HFF-Myc (cell line): Measurements from ENCODE around the gene F2RL3.

Experiments used
- DNase-seq: peaks from one replicate; pipeline ENCODE4 v3.0.0-alpha.2; 2011; ENCODE audit warnings: low read depth; ENCODE audit errors: extremely low read depth
- H3K4me3 ChIP-seq: replicated peaks from 2 replicates; pipeline ENCODE4 v1.5.1; 2011; ENCODE audit warnings: low read depth, mild to moderate bottlenecking, control low read depth, low read length
- CTCF ChIP-seq: IDR thresholded peaks from 2 replicates; pipeline ENCODE4 v1.5.1; 2012; ENCODE audit warnings: mild to moderate bottlenecking, low read depth, low read length, control low read depth; ENCODE audit errors: missing control alignments

F2RL3 gene

GRCh38 chr19:16851031-16851712, 37.6 kb upstream of the F2RL3 start:
- H3K4me3 ChIP-seq, result no peak overlapping the region
- no peak for DNase-seq
- no peak for TF ChIP-seq CTCF

- TF ChIP-seq CTCF, result no peak
- no peak overlapping the region for H3K4me3 ChIP-seq
- no peak for DNase-seq
Observed at GRCh38 chr19:16853066-16853465, 35.7 kb upstream of the F2RL3 start.

DNA sequence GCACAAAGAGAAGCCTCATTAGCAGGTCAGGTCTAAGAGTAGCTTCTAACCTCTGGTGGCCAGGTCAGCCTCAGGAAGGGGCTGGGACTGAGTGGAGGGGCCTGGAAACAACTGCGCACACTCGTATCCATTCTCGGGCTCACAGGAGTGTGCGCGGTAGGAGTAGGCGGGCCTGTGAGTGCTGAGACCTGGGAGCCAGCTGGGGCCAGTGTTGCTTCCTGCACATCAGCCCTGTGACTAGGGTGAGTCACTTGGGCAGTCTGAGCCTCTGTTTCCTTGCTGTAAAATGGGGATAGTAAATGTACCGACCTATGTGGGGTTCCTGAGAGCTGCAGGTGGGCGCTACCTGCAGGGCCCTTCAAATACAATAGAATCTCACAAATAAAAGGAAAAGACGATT, 32.7 kb upstream of the F2RL3 start:
- TF ChIP-seq CTCF, result no peak
- no peak for DNase-seq
- H3K4me3 ChIP-seq, result no peak overlapping the region

DNA sequence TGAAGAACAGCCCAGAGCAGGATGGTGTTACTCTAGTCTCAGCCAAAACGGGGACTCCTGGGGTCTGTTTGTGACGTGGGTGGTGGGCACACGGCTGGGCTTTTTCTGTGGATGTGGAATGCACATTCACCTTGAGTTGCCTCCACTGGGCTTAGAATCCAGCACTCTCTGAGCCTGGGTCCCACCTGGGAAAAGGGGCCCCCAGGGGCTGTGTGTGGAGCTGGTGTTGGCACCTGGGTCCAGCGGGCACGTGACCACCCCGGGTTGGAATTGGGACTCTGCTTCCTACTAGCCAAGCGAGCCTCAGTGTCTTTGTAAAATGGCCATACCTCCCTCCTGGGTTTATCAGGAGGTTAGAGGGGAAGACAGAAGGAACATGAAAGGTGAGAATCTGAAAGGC, 29.2 kb upstream of the F2RL3 start:
- no peak for TF ChIP-seq CTCF
- H3K4me3 ChIP-seq, result no peak overlapping the region
- DNase-seq, result no peak

DNA sequence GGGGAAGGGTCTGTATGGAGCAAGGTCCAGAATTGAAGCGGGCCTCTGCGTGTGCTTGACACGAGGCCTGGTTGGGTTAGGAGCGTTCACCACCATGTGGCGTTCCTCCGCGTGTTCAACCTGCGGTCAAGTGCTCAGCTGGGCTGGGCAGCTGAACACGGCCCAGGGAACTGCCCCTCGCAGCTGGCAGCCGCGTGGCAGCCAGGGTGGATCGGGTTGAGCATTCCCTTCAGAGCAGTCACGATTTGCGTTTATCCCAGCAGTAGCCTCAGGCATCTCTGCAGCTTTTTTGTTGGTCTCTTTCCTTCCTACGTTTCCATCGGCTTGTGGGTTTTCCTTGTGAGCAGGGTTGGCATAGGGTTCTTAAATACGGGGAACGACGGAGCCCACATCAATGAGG, 28.7 kb upstream of the F2RL3 start:
- no peak overlapping the region for H3K4me3 ChIP-seq

GRCh38 chr19:16861011-16861410, 27.8 kb upstream of the F2RL3 start:
- no peak for DNase-seq
- TF ChIP-seq CTCF, result no peak
- no peak overlapping the region for H3K4me3 ChIP-seq

More for the DNA sequence above, 28.7 kb upstream of the F2RL3 start:
- DNase-seq, result no peak
- TF ChIP-seq CTCF, result no peak

GRCh38 chr19:16861834-16862233, 27.0 kb upstream of the F2RL3 start:
- DNase-seq, result no peak
- H3K4me3 ChIP-seq, result no peak overlapping the region
- no peak for TF ChIP-seq CTCF
